GM23248 (cell line): ENCODE measurements around the gene DDOST.

Source experiments
- EZH2 ChIP-seq: fragments of 200-600 bp; sonication (generic); IDR thresholded peaks from 2 replicates; pipeline ENCODE4 v1.6.1; 2018; ENCODE audit warnings: antibody characterized with exemption, mild to moderate bottlenecking; ENCODE audit not compliant: insufficient read depth, poor library complexity, severe bottlenecking
- EZH2phosphoT487 ChIP-seq: fragments of 200-600 bp; sonication (generic); IDR thresholded peaks from 2 replicates; pipeline ENCODE4 v1.6.1; 2018; ENCODE audit warnings: antibody characterized with exemption, moderate library complexity, mild to moderate bottlenecking, low read depth; ENCODE audit not compliant: insufficient read depth

DNA sequence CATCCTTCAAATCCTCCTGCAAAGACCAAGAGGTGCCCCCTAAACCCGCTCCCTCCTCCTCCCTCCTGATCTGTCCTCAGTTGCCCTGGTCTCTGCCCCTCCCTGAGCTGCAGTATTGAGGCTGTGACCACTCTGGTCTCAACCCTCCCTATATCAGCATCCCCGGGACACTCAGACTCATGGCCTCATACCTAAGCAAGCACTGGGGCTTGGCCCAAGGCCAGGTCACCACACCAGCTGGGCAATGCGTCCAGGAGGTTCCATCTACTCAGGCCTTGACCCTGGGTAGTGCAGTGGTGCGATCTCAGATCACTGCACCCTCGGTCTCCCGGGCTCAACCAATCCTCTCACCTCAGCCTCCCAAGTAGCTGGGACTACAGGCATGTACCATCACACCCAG, 46.9 kb upstream of the DDOST start:
- no peak for TF ChIP-seq EZH2phosphoT487
- TF ChIP-seq EZH2, result no peak
